GOT3 (cell line): Measurements from ENCODE around the gene PRKRA.
"Not testable (repeated sequence)": the region's sequence is repeated elsewhere in the genome, so short reads cannot be mapped to it uniquely, and the experiment has no call there.

Experiments
- DNase-seq: peaks from one replicate; lab custom pipeline; 2025; ENCODE audit warnings: mixed read lengths; lab: John Stamatoyannopoulos, UW

PRKRA gene

GRCh38 chr2:178450774-178451525, at the start of gene PRKRA, which contains the start of gene PJVK:
PRKRA (minus strand) TSS chr2:178451175; CDS start chr2:178451030, 145 bp downstream.
PJVK (plus strand) TSS chr2:178451378; CDS start chr2:178453410, 2,032 bp downstream.
- peak; percentile 89 for DNase-seq

DNA sequence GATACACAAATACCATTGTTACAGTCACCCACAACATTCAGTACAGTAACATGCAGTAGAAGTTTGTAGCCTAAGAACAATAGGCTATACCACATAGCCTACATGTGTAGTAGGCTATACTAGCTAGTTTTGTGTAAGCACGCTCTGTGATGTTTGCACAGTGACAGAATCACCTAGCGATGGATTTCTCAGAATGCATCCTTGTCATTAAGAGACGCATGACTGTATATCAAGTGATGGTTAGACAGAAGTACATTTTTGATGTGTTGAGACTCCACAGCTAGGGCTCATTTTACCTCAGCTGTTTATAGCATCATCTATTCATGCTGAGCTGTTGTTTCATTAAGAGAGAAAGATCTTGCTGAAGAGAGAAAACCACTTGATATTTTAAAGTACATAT, 48.7 kb upstream of the PRKRA start:
- no peak for DNase-seq

GRCh38 chr2:178498137-178498536, 47.2 kb upstream of the PRKRA start:
- no peak for DNase-seq

GRCh38 chr2:178496049-178496448, 45.1 kb upstream of the PRKRA start:
- no peak for DNase-seq

- no peak for DNase-seq
Observed at GRCh38 chr2:178491612-178492011, 40.6 kb upstream of the PRKRA start.

DNA sequence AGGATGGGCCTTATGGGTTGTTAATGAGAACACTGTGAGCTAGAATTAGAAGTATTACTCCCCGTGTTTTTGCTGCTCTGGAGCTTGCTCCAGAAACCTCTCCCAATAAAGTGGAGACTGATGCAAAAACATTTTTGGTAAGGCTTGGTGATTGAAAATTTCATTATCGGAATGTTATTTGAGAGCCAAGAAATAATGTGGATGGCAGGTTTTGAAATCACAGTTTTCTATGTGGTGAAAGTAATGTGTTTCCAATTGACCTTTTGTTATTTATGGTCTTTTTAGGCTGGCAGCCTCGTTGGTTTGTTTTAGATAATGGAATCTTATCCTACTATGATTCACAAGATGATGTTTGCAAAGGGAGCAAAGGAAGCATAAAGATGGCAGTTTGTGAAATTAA, 34.4 kb upstream of the PRKRA start:
- DNase-seq = no peak

DNA sequence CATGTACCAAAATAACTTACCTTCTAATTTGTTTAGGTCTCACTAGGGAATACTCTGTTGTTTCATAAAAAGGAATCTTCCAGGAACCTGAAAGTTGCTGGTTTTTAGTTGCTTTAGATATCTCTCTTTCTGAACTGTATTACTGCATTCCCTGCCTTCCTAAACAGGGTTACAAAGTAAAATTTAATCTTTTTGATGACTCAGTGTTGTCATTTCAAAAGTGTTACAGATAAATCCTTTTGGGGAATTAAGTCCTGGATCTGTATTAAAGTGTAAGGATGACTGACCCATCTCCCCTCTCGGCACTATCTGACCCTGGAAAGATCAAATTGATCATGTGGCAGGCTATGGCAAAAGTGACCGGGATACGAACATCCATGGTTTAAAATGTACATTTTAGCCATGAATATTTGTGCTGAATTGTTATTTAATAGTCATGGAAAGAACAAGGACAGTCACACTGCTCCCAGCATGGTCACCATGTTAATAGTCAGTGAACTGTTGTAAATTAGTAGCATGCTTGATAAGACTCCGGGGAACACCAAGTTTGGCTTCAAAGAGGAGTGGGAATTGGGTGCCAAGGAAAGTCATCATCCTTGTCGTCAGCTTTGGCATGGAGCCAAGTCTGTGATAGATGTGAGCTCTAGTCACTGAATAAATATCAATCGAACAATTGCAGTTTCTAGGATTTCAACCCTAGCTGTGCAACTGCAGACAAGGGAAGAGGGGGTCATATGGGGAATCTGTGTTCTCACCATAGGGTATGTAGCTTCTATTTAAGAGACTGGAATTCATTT, 33.5 kb upstream of the PRKRA start:
- DNase-seq = no peak

GRCh38 chr2:178482437-178482836, 31.5 kb upstream of the PRKRA start:
- DNase-seq = no peak

DNA sequence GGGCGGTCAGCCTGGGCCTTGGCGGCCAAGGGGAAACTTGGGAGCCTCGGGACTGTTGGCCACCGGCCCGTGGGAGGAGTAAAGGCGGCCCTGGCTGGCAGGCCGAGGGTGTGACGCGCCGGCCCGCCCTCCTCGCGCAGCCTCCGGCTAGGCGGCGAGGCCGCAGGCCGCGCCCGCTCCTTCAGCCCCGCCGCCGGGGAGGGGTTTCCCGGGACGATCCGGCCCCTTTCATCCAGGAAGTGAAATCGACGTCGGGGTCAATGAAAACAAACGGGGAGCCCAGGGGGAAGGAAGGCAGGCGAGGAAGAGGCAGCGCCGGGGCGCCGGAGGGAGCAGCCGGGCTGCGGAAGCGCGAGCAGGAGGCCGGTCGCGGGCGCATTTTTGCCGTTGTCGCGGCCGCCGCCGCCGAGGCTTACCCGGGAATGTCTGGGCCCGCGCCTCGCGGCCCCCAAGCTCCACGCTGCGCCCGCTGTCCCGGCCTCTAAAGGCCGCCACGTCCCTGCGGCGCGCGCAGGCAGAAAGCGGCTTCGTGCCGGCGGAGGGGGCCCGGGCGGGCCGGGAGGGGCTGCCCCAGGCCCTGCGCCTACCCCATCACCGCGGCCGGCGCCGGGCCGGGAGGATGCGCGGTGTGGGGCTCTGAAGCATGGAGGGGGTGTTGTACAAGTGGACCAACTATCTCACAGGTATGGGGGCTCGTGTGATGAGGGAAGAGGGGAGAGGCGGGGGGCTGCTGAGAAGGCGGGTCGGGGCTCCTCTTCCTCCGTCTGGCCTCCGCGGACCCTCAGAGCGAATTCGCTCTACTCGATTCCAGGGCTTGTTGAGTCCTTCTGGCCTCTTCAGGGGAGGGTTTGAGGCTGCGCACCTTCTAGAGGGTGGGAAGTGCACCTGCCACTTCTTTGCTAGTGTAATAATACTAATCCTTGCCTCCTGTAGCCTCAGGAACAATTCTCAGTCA, 29.5 kb upstream of the PRKRA start, which contains the start of gene PLEKHA3:
Gene PLEKHA3 (plus strand): TSS at position 231 of the 955 bp plus-strand sequence. CDS start 413 bp downstream, at position 644.
- DNase-seq = peak; percentile 95

DNA sequence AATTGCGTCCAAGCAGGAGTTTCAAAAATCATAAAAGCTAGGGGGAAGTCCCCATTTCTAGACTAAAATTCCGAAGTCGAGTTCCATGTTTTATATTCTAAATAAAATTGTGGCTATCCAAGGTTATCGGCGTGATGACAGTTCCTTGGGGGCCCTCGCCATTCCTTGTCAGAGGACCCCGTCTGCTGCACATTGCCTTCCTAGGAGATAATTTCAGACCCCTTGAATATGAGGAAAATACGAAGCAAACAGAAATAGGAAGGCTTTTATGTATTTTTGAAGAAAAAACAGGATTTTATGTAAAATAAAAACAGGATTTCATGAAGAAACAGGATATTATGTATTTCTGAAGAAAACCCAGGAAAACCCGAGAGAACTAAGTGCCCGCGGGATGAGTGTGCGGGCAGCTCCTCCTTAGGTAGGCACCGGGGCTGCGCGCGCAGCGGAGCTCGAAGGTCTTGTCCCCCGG, 28.8 kb upstream of the PRKRA start:
- DNase-seq = no peak

DNA sequence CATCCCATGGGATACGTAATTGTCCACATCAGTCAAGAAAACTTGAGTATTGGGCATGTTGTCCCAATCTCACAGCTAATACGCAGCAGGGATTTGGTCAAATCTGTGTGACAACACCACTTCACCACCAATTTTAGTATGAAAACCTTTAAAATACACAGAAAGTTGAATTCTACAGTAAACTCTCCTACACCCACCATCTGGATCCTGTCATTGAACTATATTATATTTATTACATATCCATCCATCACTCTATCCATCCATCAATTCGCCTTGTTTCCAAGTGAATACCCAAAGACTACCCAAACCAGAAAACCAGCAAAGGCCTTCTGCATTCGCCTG, 28.3 kb upstream of the PRKRA start:
- no peak for DNase-seq

GRCh38 chr2:178478439-178479274, 27.7 kb upstream of the PRKRA start, which contains the start of gene FKBP7:
FKBP7 (minus strand) TSS chr2:178478600; CDS start chr2:178478499, 101 bp downstream.
- DNase-seq = no peak

DNA sequence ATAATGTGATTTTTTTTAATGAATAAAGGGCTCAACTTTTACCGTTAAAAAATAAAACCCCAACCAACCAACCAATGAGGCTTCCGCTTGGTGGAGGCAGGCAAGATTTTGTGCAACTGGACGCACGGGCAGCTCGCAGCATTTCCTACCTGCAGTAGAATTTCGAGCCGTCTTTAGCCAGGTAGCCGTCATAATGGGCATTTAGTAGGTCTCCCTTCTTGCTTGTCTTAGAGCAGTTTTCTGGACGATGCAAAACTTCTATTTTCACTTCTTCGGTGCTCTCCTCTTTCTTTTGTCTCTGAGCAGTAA, 27.1 kb upstream of the PRKRA start:
- DNase-seq = no peak

- no peak for DNase-seq
Observed at GRCh38 chr2:178477443-178478129, 26.6 kb upstream of the PRKRA start.

- DNase-seq = no peak
Observed at GRCh38 chr2:178476477-178476876, 25.5 kb upstream of the PRKRA start.

- DNase-seq = no peak
Observed at GRCh38 chr2:178474560-178474959, 23.6 kb upstream of the PRKRA start.

GRCh38 chr2:178473931-178474330, 23.0 kb upstream of the PRKRA start:
- DNase-seq = no peak

DNA sequence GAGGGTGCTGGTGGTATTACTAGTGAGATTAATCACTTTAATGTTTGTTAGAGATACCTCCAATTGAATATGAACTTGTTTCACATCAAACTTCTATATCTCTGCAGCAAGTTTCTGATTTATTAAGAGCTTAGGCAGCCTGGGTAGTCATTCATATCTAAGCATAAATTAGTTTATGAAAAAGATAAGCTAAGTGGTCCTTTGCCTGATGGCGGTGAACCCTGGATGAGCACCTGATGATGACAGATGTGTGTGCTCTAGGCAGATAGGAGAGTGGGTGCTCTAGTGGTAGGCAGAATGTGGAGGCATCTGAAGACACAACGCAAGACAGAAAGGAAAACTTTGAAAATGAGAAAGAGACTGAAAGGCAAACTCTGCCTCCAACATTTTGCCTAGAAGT, 22.4 kb upstream of the PRKRA start:
- no peak for DNase-seq

- not testable (repeated sequence) for DNase-seq
Observed at GRCh38 chr2:178471313-178471712, 20.3 kb upstream of the PRKRA start.

DNA sequence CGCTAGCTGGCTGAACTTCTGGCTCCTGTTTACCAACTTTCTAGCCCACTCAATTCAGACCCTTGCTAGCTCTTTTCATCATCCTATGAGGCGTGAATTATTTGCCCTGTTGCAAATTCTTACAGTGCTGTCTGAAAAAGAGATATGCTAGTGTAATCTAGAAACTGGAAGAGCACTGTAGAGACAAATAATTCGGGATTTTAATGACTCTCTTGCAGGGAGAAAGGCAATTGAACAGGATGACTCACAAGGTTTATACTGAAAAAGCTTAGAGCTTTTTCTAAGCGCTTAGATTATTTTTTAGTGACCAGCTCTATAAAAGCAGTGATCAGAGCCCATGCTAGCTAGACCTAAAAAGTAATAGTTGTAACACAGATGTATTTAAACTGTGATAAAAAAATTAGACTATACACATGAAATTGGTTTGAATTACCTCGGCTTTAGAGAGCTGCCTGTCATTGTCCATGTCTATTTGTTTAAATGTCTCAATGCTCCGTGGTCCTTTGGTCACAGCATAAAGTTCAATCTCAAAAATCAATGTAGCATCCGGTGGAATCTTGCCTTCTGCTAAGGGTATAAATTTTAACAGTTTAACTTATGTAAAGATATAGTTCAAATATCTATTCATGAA, 18.4 kb upstream of the PRKRA start:
- DNase-seq = no peak
